ENCODE results near the gene CPAMD8.

CPAMD8 gene

DNA sequence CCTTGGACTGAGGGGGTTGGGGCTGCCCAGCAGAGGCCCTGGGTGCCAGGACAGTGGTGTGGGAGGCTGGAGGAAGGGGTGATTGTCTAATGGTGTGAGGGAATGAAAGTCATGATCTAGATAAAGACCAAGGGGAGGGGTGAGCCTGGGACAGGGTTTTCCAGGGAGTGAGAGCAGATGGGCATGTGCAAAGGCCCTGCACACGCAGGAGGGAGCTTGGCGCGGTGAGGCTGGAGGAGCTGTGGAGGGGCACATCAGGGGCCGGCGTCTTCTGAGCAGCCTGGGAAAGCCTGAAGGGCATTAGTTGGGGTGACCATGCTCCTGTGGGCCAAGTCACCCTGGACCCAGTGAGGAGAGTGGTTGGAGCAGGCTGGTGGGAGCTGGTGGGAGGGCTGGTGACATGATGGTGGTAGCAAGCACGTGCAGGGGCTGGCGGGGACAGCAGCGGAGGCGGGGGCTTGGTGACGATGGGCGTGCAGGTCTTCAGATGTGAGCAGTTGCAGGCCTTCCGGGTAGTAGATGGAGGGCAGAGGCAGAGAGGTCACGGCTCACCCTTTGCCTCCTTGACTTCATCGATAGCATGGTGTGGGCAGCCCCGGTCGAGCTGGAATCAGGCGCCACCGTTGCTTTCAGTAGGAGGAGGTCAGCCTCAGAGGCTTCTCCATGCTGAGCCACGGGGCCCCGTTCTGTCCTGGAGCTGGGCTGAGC lies 158.0 kb downstream of the CPAMD8 start:
- DNase-seq, result no peak

DNA sequence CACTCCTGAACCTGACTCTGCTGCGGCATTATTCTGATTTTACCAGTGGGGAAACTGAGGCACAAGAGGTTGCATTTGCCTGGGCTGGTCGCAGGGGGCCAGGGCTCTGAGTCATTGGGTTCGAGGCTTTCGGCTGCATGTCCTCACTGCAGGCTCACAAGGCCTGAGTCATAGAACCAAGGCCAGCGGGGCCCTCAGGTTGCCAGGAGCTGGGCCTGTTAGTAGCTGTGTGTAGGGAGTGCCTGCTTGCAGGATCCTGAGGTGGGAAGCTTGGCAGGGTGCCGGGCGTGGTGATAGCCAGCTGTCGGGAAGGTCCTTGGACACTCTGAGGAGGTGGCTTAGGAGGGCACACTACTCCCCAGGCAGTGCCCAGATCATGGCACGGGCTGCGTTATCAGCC lies 159.4 kb downstream of the CPAMD8 start:
- no peak for DNase-seq

DNA sequence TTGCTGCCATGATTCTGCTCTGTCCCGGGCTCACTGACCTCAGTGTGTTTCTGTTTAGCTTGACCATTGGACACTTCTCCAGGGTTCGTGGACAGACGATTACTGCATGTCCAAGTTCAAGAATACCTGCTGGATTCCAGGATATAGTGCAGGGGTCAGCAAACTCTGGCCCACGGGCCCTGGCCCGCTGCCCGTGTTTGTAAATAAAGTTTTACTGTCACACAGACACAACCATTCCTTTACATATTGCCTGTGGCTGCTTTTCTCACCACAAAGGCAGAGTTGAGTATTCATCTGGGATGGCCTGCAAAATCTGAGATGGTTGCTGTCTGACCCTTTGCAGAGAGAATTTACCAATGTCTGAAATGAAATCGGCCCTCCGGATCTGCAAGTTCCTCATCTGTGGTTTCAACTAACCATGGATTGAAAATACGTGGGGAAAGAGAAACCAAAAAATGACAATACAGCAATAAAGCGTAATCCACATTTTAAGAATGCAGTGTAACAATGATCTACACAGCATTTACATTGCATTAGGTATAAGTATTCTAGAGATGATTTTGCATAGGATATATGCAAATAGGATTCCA lies 163.7 kb downstream of the CPAMD8 start:
- DNase-seq, result no peak

DNA sequence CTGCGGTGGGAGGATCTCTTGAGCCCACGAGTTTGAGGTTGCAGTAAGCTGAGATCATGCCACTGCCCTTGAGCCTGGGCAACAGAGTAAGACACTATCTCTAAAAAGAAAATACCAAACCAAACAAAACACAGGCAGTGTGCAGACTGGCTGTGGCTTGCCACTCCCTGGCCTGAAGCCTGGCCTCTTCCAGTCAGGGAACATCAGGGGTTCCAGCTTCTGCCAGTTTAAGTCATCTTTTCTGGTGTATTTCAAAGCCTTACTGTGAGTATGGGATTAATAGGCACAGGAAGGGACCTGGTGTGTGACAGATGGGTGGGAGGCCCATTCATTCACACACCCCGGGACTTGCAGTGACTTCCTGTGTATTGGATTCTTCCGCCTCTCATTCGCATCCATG lies 164.8 kb downstream of the CPAMD8 start:
- DNase-seq, result no peak

DNA sequence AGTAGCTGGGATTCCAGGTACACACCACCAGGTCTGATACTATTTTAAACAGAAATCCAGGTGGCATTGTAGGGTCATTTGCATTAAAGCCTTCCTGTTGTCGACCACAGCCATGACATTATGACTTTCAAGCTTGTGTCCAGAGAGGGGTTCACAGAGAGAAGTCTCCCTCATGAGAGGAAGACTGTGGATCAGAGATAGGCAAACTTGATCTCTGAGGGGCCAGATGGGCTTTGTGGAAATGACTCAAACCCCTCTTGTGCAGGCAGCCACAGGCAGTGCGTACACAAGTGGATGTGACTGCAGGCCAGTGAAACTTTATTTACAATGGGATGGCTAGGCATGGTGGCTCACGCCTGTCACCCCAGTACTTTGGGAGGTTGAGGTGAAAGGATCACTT lies 165.6 kb downstream of the CPAMD8 start:
- DNase-seq, result no peak

DNA sequence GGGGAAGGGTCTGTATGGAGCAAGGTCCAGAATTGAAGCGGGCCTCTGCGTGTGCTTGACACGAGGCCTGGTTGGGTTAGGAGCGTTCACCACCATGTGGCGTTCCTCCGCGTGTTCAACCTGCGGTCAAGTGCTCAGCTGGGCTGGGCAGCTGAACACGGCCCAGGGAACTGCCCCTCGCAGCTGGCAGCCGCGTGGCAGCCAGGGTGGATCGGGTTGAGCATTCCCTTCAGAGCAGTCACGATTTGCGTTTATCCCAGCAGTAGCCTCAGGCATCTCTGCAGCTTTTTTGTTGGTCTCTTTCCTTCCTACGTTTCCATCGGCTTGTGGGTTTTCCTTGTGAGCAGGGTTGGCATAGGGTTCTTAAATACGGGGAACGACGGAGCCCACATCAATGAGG lies 166.5 kb downstream of the CPAMD8 start:
- DNase-seq, result no peak

DNA sequence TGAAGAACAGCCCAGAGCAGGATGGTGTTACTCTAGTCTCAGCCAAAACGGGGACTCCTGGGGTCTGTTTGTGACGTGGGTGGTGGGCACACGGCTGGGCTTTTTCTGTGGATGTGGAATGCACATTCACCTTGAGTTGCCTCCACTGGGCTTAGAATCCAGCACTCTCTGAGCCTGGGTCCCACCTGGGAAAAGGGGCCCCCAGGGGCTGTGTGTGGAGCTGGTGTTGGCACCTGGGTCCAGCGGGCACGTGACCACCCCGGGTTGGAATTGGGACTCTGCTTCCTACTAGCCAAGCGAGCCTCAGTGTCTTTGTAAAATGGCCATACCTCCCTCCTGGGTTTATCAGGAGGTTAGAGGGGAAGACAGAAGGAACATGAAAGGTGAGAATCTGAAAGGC lies 167.0 kb downstream of the CPAMD8 start:
- DNase-seq, result no peak

DNA sequence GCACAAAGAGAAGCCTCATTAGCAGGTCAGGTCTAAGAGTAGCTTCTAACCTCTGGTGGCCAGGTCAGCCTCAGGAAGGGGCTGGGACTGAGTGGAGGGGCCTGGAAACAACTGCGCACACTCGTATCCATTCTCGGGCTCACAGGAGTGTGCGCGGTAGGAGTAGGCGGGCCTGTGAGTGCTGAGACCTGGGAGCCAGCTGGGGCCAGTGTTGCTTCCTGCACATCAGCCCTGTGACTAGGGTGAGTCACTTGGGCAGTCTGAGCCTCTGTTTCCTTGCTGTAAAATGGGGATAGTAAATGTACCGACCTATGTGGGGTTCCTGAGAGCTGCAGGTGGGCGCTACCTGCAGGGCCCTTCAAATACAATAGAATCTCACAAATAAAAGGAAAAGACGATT lies 170.5 kb downstream of the CPAMD8 start:
- no peak for DNase-seq

DNA sequence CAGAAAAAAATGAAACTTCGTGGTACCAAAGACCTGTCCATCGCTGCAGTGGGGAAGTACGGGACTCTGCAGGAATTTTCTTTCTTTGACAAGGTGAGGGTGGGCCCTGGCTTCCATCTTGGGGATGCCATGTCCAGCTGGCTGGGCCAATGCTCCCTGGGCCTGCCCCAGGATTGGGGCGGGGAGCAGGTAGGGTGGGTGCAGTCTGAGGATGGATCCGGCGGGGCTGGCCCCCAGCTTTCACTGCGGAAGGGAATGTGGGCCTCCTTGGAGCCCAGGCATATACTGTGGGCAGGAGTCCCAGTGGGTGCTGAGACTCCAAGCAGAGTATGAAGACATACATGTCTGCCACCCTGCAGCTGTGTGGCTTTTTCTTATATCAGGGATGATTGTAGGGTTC lies 173.5 kb downstream of the CPAMD8 start:
- DNase-seq, result no peak

DNA sequence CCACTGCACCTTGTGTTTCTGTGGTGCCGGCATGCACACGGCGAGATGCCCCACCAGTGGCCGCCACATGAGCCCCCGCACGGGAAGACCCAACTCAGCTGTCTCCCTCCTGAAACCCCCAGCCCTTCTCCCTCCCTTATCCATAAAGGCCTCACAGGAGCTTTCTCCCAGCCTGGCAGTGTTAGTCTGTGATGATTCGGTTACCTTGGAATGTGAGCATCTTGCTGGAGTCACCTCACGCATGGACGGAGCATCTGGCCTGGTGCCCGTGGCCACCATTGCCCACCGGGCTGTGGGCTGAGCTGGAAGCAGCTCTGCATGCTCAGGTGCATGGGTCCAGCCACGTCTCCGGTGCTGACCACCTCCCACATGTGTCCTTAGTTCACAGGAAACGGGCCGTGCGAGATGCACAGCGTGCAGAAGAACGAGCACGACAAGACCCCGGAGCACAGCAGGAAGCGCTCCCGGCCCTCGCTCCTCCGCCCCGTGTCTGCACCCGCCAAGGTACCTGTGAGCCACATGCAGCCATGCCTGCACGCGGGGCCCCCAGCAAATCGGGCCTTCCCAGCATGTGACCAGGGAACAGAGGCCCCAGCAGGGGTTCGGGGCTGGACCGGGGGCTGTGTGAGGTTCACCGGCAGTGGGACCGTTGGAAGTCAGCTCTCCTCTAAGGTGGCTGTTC lies 175.4 kb downstream of the CPAMD8 start:
- no peak for DNase-seq

DNA sequence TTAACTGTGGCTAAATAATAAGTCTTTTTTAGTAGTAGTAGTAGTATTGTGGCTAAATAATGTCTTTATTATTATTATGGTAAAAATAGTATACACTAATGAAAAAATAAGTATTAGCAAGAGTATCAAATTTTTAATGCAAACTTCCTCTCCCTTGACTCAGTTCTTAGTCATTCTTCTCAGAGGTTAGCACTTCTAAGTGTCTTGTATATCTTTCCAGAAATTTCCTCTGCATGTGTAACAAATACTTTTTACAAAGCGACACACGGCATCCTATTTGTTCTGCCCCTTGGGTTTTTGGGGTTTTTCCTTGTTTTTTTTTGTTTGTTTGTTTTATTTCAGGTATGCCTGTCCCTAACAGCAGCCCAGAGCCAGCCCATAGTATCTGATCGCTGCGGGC lies 176.5 kb downstream of the CPAMD8 start:
- no peak for DNase-seq

DNA sequence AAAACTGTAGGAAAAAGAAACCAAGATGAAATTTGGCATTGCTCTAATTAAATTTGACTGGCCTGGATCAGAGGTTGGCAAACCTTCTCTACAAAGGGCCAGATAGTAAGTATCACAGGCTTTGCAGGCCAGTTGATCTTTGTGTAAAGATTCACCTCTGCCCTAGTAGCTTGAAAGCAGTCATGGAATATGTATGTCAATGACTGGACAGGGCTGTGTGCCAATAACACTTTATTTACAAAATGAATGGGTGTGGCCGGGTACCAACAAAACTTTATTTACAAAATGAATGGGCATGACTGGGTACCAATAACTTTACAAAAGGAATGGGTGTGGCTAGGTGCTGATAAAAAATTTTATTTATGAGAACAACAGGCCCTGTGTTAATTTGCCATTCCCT lies 177.4 kb downstream of the CPAMD8 start:
- DNase-seq, result no peak

DNA sequence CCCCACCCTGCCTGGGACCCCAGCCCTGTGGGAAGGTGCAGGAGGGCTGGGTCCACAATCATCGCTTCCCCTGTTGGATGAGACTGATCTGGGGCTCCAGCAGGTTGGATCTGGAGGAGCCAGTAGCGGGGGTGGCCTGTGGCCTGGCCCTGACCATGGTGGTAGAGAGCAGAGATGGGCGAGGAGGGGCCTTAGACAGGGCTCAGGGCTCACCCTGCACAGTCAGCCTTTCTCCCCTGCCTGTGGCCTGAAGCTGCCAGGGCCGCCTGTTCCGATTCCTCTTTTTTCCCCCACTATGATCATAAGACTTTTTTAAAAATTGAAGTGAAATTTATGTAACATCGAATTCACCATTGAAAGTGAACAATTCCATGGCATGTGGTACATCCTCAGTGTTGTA lies 179.2 kb downstream of the CPAMD8 start:
- no peak for DNase-seq

DNA sequence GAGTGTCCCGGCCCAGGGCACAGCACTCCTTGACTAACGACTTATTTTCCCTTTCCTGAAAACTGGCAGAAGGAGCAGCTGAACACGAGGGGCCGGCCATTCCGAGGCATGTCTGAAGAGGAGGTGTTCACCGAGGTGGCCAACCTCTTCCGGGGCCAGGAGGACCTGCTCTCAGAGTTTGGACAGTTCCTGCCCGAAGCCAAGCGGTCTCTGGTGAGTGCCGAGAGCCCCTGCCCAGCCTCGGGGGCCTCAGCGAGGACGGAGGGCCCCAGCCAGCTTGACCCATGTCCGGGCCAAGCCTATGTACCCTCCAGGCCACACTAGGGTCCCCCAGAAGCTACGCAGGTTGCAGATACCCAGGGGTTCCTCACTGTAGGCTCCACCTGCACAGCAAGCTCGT lies 179.7 kb downstream of the CPAMD8 start:
- DNase-seq, result no peak
